Ovary (tissue), 3 donors: ENCODE measurements around the gene FAH.

Source experiments
- CTCF ChIP-seq, 3 donors: fragments of 450-650 bp in 2 of 3; fragments of 200-600 bp in 1 of 3; IDR thresholded peaks; one replicate each; pipeline versions ENCODE4 v1.5.1 to v1.8.0; 2016 to 2022; ENCODE audit warnings: antibody characterized with exemption in 3 of 3, mild to moderate bottlenecking in 1 of 3
- EP300 ChIP-seq: sonication (generic); formaldehyde crosslinking; IDR thresholded peaks from one replicate; pipeline ENCODE4 v1.6.1; 2017; ENCODE audit warnings: antibody characterized with exemption
- donor health status: DM: no; HTN: no; CAD: no.

- TF ChIP-seq CTCF (IDR thresholded peaks at IDR 0.05) (no peak), EP300 (no peak)
These were observed 50.6 kb downstream of the FAH start for GRCh38 chr15:80203361-80203885.
